ENCODE results near the gene ASCC1.

The ASCC1 gene

DNA sequence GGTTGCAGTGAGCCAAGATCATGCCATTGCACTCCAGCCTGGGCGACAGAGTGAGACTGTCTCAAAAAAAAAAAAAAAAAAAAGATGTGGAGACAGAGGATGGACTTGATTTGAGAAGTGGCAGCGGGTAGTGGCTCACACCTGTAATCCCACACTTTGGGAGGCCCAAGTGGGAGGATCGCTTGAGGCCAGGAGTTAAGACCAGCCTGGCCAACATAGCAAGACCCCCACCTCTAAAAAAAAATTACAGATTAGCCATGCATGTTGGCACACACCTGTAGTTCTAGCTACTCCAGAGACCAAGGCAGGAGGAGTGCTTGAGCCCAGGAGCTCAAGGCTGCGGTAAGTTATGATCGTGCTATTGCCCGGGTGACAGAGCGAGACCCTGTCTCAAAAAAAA, 24.3 kb upstream of the ASCC1 start:
- no peak overlapping the region for H3K4me3 ChIP-seq (ENCODE audit: low read depth, low read length)
- in situ Hi-C loops (cut with HindIII; ENCODE audit: low sequenced_read_pairs), result no loop called here
- no peak for DNase-seq (ENCODE audit: low read depth, low spot score)
- TF ChIP-seq, protein P1, sequence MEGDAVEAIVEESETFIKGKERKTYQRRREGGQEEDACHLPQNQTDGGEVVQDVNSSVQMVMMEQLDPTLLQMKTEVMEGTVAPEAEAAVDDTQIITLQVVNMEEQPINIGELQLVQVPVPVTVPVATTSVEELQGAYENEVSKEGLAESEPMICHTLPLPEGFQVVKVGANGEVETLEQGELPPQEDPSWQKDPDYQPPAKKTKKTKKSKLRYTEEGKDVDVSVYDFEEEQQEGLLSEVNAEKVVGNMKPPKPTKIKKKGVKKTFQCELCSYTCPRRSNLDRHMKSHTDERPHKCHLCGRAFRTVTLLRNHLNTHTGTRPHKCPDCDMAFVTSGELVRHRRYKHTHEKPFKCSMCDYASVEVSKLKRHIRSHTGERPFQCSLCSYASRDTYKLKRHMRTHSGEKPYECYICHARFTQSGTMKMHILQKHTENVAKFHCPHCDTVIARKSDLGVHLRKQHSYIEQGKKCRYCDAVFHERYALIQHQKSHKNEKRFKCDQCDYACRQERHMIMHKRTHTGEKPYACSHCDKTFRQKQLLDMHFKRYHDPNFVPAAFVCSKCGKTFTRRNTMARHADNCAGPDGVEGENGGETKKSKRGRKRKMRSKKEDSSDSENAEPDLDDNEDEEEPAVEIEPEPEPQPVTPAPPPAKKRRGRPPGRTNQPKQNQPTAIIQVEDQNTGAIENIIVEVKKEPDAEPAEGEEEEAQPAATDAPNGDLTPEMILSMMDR (IDR thresholded peaks at IDR 0.05; ENCODE audit: low read depth, low read length), result no peak

DNA sequence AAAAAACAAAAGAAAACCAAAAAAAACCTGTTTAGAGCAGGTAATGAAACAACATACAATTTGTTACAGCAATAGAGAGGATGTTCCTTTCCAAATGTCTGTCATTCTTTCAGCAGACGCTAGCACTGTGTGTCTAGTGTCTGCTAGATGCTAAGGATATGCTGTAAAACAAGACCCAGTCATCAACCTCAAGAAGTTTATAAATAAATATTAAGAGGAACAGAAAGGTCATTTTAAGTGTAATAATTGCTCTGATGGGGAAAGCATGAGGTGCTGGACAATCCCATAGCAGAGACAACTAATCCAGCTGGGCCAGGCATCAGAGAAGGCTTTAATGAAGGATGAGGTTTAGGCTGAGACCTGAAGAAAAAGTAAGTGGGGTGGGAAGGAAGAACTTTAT, 23.3 kb upstream of the ASCC1 start:
- TF ChIP-seq, protein P1 (IDR thresholded peaks at IDR 0.05; ENCODE audit: low read depth, low read length), result no peak
- in situ Hi-C loops (cut with HindIII; ENCODE audit: low sequenced_read_pairs), result no loop called here
- DNase-seq (ENCODE audit: low read depth, low spot score), result no peak
- no peak overlapping the region for H3K4me3 ChIP-seq (ENCODE audit: low read depth, low read length)

- no peak for DNase-seq (ENCODE audit: low read depth, low spot score)
- in situ Hi-C loops (cut with HindIII; ENCODE audit: low sequenced_read_pairs), result no loop called here
- H3K4me3 ChIP-seq (ENCODE audit: low read depth, low read length), result no peak overlapping the region
- TF ChIP-seq, protein P1 (IDR thresholded peaks at IDR 0.05; ENCODE audit: low read depth, low read length), result no peak
Measured at GRCh38 chr10:72238392-72239175, 22.5 kb upstream of the ASCC1 start.

- H3K4me3 ChIP-seq (ENCODE audit: low read depth, low read length), result no peak overlapping the region
- TF ChIP-seq, protein P1 (IDR thresholded peaks at IDR 0.05; ENCODE audit: low read depth, low read length), result no peak
- no peak for DNase-seq (ENCODE audit: low read depth, low spot score)
- in situ Hi-C loops (cut with HindIII; ENCODE audit: low sequenced_read_pairs), result no loop called here
Measured at GRCh38 chr10:72235544-72236279, 19.6 kb upstream of the ASCC1 start.

GRCh38 chr10:72234560-72235095, 18.6 kb upstream of the ASCC1 start:
- no peak overlapping the region for H3K4me3 ChIP-seq (ENCODE audit: low read depth, low read length)
- in situ Hi-C loops (cut with HindIII; ENCODE audit: low sequenced_read_pairs), result no loop called here
- TF ChIP-seq, protein P1 (IDR thresholded peaks at IDR 0.05; ENCODE audit: low read depth, low read length), result no peak
- DNase-seq (ENCODE audit: low read depth, low spot score), result no peak

DNA sequence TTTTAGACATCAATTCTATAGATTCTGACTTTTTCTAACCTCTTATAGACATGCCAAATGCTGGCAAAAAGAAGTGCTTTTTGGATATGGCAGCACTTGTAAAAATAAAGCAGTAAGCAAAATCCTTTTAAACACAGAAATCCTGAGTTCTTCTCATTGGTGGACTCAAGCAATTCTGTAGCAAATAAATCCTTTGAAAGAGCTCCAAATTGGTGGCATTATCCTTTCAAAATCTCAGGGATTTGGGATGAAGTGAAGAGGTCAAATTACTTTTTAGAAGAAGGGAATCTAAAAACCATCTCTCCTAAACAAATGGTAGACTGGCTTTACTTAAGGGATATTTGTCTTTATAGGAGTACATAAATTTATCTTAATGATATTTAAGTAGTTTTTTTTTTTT, 17.5 kb upstream of the ASCC1 start:
- DNase-seq (ENCODE audit: low read depth, low spot score), result no peak
- in situ Hi-C loops (cut with HindIII; ENCODE audit: low sequenced_read_pairs), result no loop called here
- no peak overlapping the region for H3K4me3 ChIP-seq (ENCODE audit: low read depth, low read length)
- TF ChIP-seq, protein P1 (IDR thresholded peaks at IDR 0.05; ENCODE audit: low read depth, low read length), result no peak

All from astrocyte of the spinal cord (primary cell).